ENCODE data around the gene PLAC8L1. TPM values are rescaled to one million over a fixed set of nuclear protein-coding genes. Genes with fewer than 3 reads are reported as not detected.

PLAC8L1 gene
- total RNA-seq, 2 donors from 2014 or later, result not detected

GRCh38 chr5:146068206-146068605, 37.2 kb downstream of the PLAC8L1 start:
- DNase-seq, result no peak
- H3K9me3 ChIP-seq, result no peaks in the 10 kb centered on the region
- no peaks in the 10 kb centered on the region for H3K4me1 ChIP-seq
- no peak overlapping the region for H3K9ac ChIP-seq (ENCODE audit: low read depth in 2 of 2, low read length in 2 of 2)
- H3K36me3 ChIP-seq, result no peaks in the 10 kb centered on the region
- H3K4me3 ChIP-seq, result no peak overlapping the region
- no peaks in the 10 kb centered on the region for H3K27me3 ChIP-seq
- intact Hi-C loops (cut with DNase I), result no loop called here
- TF ChIP-seq CTCF (IDR thresholded peaks at IDR 0.05), result no peak
- H3K27ac ChIP-seq, result no peak overlapping the region

- no peak overlapping the region for H3K27ac ChIP-seq
- H3K36me3 ChIP-seq, result peaks cover 5% of the 10 kb centered on the region
- intact Hi-C loops (cut with DNase I), result no loop called here
Measured at GRCh38 chr5:146066968-146067367, 38.4 kb downstream of the PLAC8L1 start.

GRCh38 chr5:146060221-146060585, 45.2 kb downstream of the PLAC8L1 start:
- no peak for TF ChIP-seq CTCF (IDR thresholded peaks at IDR 0.05)
- no peaks in the 10 kb centered on the region for H3K4me1 ChIP-seq
- no peaks in the 10 kb centered on the region for H3K9me3 ChIP-seq
- DNase-seq, result no peak
- H3K36me3 ChIP-seq, result peaks cover 5% of the 10 kb centered on the region
- no peak overlapping the region for H3K9ac ChIP-seq (ENCODE audit: low read depth in 2 of 2, low read length in 2 of 2)
- no peaks in the 10 kb centered on the region for H3K27me3 ChIP-seq
- no peak overlapping the region for H3K4me3 ChIP-seq
- intact Hi-C loops (cut with DNase I), result no loop called here
- H3K27ac ChIP-seq, result no peak overlapping the region

More at GRCh38 chr5:146066968-146067367, 38.4 kb downstream of the PLAC8L1 start:
- Histone ChIP-seq H3K27me3 (no peaks in the 10 kb centered on the region), H3K4me1 (no peaks in the 10 kb centered on the region), H3K4me3 (no peak overlapping the region), H3K9me3 (no peaks in the 10 kb centered on the region), H3K9ac (ENCODE audit: low read depth in 2 of 2, low read length in 2 of 2) (no peak overlapping the region)
- TF ChIP-seq CTCF (IDR thresholded peaks at IDR 0.05), result no peak
- DNase-seq, result no peak

- Histone ChIP-seq H3K4me3 (no peak overlapping the region), H3K9ac (ENCODE audit: low read depth in 2 of 2, low read length in 2 of 2) (no peak overlapping the region), H3K27me3 (no peaks in the 10 kb centered on the region), H3K4me1 (no peaks in the 10 kb centered on the region), H3K27ac (no peak overlapping the region), H3K9me3 (no peaks in the 10 kb centered on the region), H3K36me3 (peaks cover 5% of the 10 kb centered on the region)
- no peak for TF ChIP-seq CTCF (IDR thresholded peaks at IDR 0.05)
- intact Hi-C loops (cut with DNase I), result no loop called here
- no peak for DNase-seq
Measured at GRCh38 chr5:146059460-146060220, 45.7 kb downstream of the PLAC8L1 start.

- Histone ChIP-seq H3K36me3 (no peaks in the 10 kb centered on the region), H3K27me3 (no peaks in the 10 kb centered on the region)
- intact Hi-C loops (cut with DNase I), result no loop called here
Measured at GRCh38 chr5:146055432-146055831, 49.9 kb downstream of the PLAC8L1 start.

More at GRCh38 chr5:146055432-146055831, 49.9 kb downstream of the PLAC8L1 start:
- H3K4me1 ChIP-seq, result no peaks in the 10 kb centered on the region
- no peak overlapping the region for H3K9ac ChIP-seq (ENCODE audit: low read depth in 2 of 2, low read length in 2 of 2)
- no peaks in the 10 kb centered on the region for H3K9me3 ChIP-seq
- H3K27ac ChIP-seq, result no peak overlapping the region
- no peak overlapping the region for H3K4me3 ChIP-seq
- no peak for TF ChIP-seq CTCF (IDR thresholded peaks at IDR 0.05)
- DNase-seq, result no peak

Data from colonic mucosa (tissue), 4 donors.